K562 (cell line): ENCODE measurements around the gene LRRK1. TPM values are rescaled to one million over a fixed set of nuclear protein-coding genes. Genes with fewer than 3 reads are reported as not detected.

Source experiments
- ATAC-seq: fragments of 200-7000 bp; cut with Tn5 transposase; 3 replicates; pipeline ENCODE4 v1.9.1; 2020; ENCODE audit warnings: moderate library complexity
- BruUV-seq: library from RNA; stranded (reverse); fragments of 400-500 nt; replicated peaks from 2 replicates; lab custom pipeline; 2021; lab: Mats Ljungman, UMichigan
- CTCF ChIA-PET: fragments of 300-600 bp; formaldehyde crosslinking; extraction: SDS; loops from one replicate; lab custom pipeline; 2021; ENCODE audit warnings: low intra/inter-chr PET ratio; lab: Yijun Ruan, JAX
- POLR2A ChIA-PET: fragments of 300-600, 350-650 bp; sonication (Branson Sonifier 250); formaldehyde crosslinking; extraction: SDS; loops from one replicate; lab custom pipeline; 2021; ENCODE audit warnings: antibody characterized with exemption, inconsistent platforms; lab: Yijun Ruan, JAX
- DNase-seq, 4 experiments: peaks; one replicate each; pipeline versions ENCODE4 v3.0.0 to v3.0.0-alpha.2; 2011 to 2018; ENCODE audit warnings: low spot score in 3 of 4, mixed read lengths in 3 of 4; ENCODE audit errors: extremely low read depth in 1 of 4
- FAIRE-seq: peaks from 2 replicates; lab custom pipeline; 2011; peaks lifted over from hg19 to GRCh38; lab: Jason Lieb, UNC
- H2AFZ ChIP-seq: 2 replicates; pipeline ENCODE4 v1.6.0; 2011; ENCODE audit warnings: low read depth, low read length, control low read depth, inconsistent platforms
- H3K27ac ChIP-seq: fragments of 200-600 bp; 3 replicates; pipeline ENCODE4 v1.8.0; 2011; ENCODE audit warnings: low read depth, mild to moderate bottlenecking, control low read depth, inconsistent platforms, low read length, moderate library complexity, mixed read lengths; ENCODE audit errors: extremely low read depth
- H3K27me3 ChIP-seq, 2 experiments: fragments of 300-600 bp in 1 of 2; 2 replicates in 1 of 2; 3 replicates in 1 of 2; pipeline versions ENCODE4 v1.6.0 to v1.8.0; 2011; ENCODE audit warnings: inconsistent platforms in 2 of 2, low read length in 2 of 2, mild to moderate bottlenecking in 1 of 2, mixed read lengths in 1 of 2, moderate library complexity in 1 of 2; ENCODE audit not compliant: control insufficient read depth in 2 of 2, insufficient read depth in 2 of 2
- H3K36me3 ChIP-seq: fragments of 300-600 bp; 3 replicates; pipeline ENCODE4 v1.8.0; 2011; ENCODE audit warnings: mild to moderate bottlenecking, low read length, inconsistent platforms; ENCODE audit not compliant: control insufficient read depth, insufficient read depth
- H3K4me1 ChIP-seq, 2 experiments: fragments of 200-600 bp in 1 of 2; replicated peaks in 1 of 2; 2 replicates in 1 of 2; 3 replicates in 1 of 2; pipeline versions ENCODE4 v1.5.1 to v1.8.0; 2011; ENCODE audit warnings: inconsistent platforms in 2 of 2, low read length in 2 of 2, mild to moderate bottlenecking in 1 of 2, mixed read lengths in 1 of 2, moderate library complexity in 1 of 2; ENCODE audit not compliant: control insufficient read depth in 2 of 2, insufficient read depth in 2 of 2
- H3K4me2 ChIP-seq: 2 replicates; pipeline ENCODE4 v1.6.1; 2011; ENCODE audit warnings: low read length, control low read depth, inconsistent platforms, mixed read lengths; ENCODE audit not compliant: insufficient read depth
- H3K4me3 ChIP-seq: fragments of 200-600 bp; sonication (generic), shearing (Covaris generic); 2 replicates; pipeline ENCODE4 v1.5.1; 2016; ENCODE audit warnings: control low read depth, inconsistent platforms
- H3K79me2 ChIP-seq: fragments of 200-600 bp; 3 replicates; pipeline ENCODE4 v1.8.0; 2011; ENCODE audit warnings: low read length, inconsistent platforms; ENCODE audit not compliant: control insufficient read depth, insufficient read depth
- H3K9ac ChIP-seq, 2 experiments: 2 replicates each; pipeline versions ENCODE4 v1.6.0 to v1.6.1; 2011; ENCODE audit warnings: low read depth in 2 of 2, low read length in 2 of 2, control low read depth in 1 of 2, inconsistent platforms in 1 of 2, mild to moderate bottlenecking in 1 of 2, mixed read lengths in 1 of 2; ENCODE audit not compliant: insufficient read depth in 1 of 2
- H3K9me1 ChIP-seq: one replicate; pipeline ENCODE4 v1.6.0; 2011; ENCODE audit warnings: inconsistent platforms, mild to moderate bottlenecking, low read length, moderate library complexity; ENCODE audit not compliant: control insufficient read depth, insufficient read depth
- H3K9me3 ChIP-seq: replicated peaks from 2 replicates; pipeline ENCODE4 v1.5.1; 2011; ENCODE audit warnings: low read depth, low read length, inconsistent platforms; ENCODE audit not compliant: control insufficient read depth, insufficient read depth
- H4K20me1 ChIP-seq: replicated peaks from 2 replicates; pipeline ENCODE4 v1.6.1; 2011; ENCODE audit warnings: low read length, inconsistent platforms, mixed read lengths; ENCODE audit not compliant: control insufficient read depth, insufficient read depth
- ARHGAP35 ChIP-seq: fragments of 450-650 bp; IDR thresholded peaks from 2 replicates; pipeline ENCODE4 v1.6.1; 2018; ENCODE audit not compliant: partially characterized antibody
- HDAC8 ChIP-seq: fragments of 450-650 bp; IDR thresholded peaks from 2 replicates; pipeline ENCODE4 v1.6.1; 2016; ENCODE audit warnings: mild to moderate bottlenecking, missing genetic modification characterization, moderate library complexity, missing compliant biosample characterization
- LCOR ChIP-seq: sonication (generic); formaldehyde crosslinking; IDR thresholded peaks from 2 replicates; pipeline ENCODE4 v1.8.0; 2022; ENCODE audit warnings: mild to moderate bottlenecking, missing genetic modification reagents
- MYBL2 ChIP-seq, 2 experiments: fragments of 450-650 bp in 1 of 2; sonication (generic) in 1 of 2; formaldehyde crosslinking in 1 of 2; IDR thresholded peaks; 2 replicates each; pipeline versions ENCODE4 v1.6.1 to v1.8.1; 2017 to 2022; ENCODE audit warnings: borderline replicate concordance in 1 of 2, inconsistent platforms in 1 of 2, low read depth in 1 of 2, mild to moderate bottlenecking in 1 of 2, missing genetic modification reagents in 1 of 2, moderate library complexity in 1 of 2
- PPARD ChIP-seq: fragments of 250-450 bp; sonication (Bioruptor Pico); IDR thresholded peaks from 2 replicates; pipeline ENCODE4 v1.8.0; 2022; ENCODE audit warnings: inconsistent platforms, mild to moderate bottlenecking, moderate library complexity
- SP2 ChIP-seq: IDR thresholded peaks from 2 replicates; pipeline ENCODE4 v1.6.1; 2011; ENCODE audit warnings: mild to moderate bottlenecking, low read depth, low read length, moderate library complexity; ENCODE audit not compliant: poor library complexity, severe bottlenecking; ENCODE audit errors: extremely low read depth
- ZNF668 ChIP-seq: fragments of 250-450 bp; sonication (Bioruptor Pico); IDR thresholded peaks from 2 replicates; pipeline ENCODE4 v1.8.0; 2022; ENCODE audit warnings: mild to moderate bottlenecking, inconsistent platforms
- ZNF764 ChIP-seq: fragments of 250-450 bp; sonication (Bioruptor Pico); IDR thresholded peaks from 2 replicates; pipeline ENCODE4 v1.4.0; 2020; ENCODE audit warnings: low read depth, mild to moderate bottlenecking, moderate library complexity
- WGBS: fragments of 100-300 bp; shearing (Covaris generic); methylation state at CpG from one replicate; pipeline ENCODE4 v1.1.6; 2016; ENCODE audit warnings: low coverage, mixed read lengths; ENCODE audit not compliant: insufficient coverage; ENCODE audit errors: missing lambda C conversion rate; 5-methylcytosine and 5-hydroxymethylcytosine counted together
- in situ Hi-C: fragments of 300-500 bp; cut with MboI; formaldehyde crosslinking; loops from 4 replicates; pipeline ENCODE4 v1.15.0; 2018; ENCODE audit warnings: inconsistent platforms, mixed read lengths
- intact Hi-C: fragments of 100-400 bp; cut with micrococcal nuclease; formaldehyde crosslinking; loops from 2 replicates; pipeline ENCODE4 v1.14.2; 2022
- polyA plus RNA-seq, 8 experiments: library from polyadenylated mRNA; depleted of rRNA in 4 of 8; stranded (reverse) in 5 of 8; unstranded in 3 of 8; fragments of >200 nt; fragmentation: Nextera tagmentation in 2 of 8; fragmentation: Illumina TruSeq in 1 of 8; extraction: Ambion mirVana in 2 of 8; extraction: Trizol in 1 of 8; gene quantifications; 2 replicates each; pipeline versions ENCODE4 v1.2.1 to v1.2.3, GENCODE V29; 2011 to 2014; ENCODE audit warnings: inconsistent platforms in 1 of 8, missing spikeins in 1 of 8
- total RNA-seq, 7 experiments: library from RNA; depleted of rRNA in 6 of 7; stranded (reverse); fragments of >200 nt in 6 of 7; fragmentation: Illumina TruSeq in 2 of 7; extraction: Trizol in 2 of 7; gene quantifications; 2 replicates each; pipeline versions ENCODE4 v1.2.1 to v1.2.3, GENCODE V29; 2011 to 2021; ENCODE audit warnings: low replicate concordance in 1 of 7
- TF ChIP-seq, protein P1 (sequence below): fragments of 450-650 bp; IDR thresholded peaks from 2 replicates; pipeline ENCODE4 v1.6.1; 2017; ENCODE audit warnings: mild to moderate bottlenecking, moderate library complexity
- TF ChIP-seq, protein P2 (sequence below): fragments of 450-650 bp; formaldehyde crosslinking; IDR thresholded peaks from 2 replicates; pipeline ENCODE4 v1.4.0; 2022; ENCODE audit warnings: missing genetic modification characterization
- TF ChIP-seq, protein P3 (sequence below): fragments of 250-450 bp; sonication (Bioruptor Pico); IDR thresholded peaks from 2 replicates; pipeline ENCODE4 v1.9.0; 2021; ENCODE audit warnings: mild to moderate bottlenecking, inconsistent platforms

LRRK1 gene
- total and polyA plus RNA-seq, 9 of the 15 experiments (the other 6 are each of a cell fraction or from before 2014, with no cell fraction given): 0.01 to 1.5 (median 0.11) TPM

DNA sequence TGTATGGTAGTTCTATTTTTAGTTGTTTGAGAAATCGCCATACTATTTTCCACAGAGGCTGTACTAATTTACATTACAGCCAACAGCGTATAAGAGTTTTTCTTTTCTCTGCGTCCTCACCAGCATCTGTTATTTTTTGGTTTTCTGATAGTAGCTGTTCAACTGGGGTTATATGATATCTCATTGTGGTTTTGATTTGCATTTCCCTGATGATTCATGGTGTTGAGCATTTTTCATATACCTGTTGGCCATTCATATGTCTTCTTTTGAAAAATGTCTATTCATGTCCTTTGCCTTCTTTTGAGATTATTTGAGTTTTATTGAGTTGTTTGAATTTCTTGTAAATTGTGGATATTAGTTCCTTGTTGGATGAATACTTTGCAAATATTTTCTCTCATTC, 114.6 kb downstream of the LRRK1 start:
- no peak for ATAC-seq
- Histone ChIP-seq H3K27ac (no peak overlapping the region), H3K9ac (no peak overlapping the region), H3K4me1 (no peaks in the 10 kb centered on the region; a peak in 1 of 5 replicates), H3K4me3 (no peak overlapping the region), H3K9me1 (no peaks in the 10 kb centered on the region), H3K4me2 (no peak overlapping the region), H3K27me3 (peaks cover 8 to 20% of the 10 kb centered on the region in 2 experiments; a peak in 4 of 5 replicates)
- no peak for DNase-seq
- FAIRE-seq: no peak
- WGBS: 40% methylated on average over 3 of the region's 3 CpGs
- intact Hi-C loops: no loop called here
- BruUV-seq: no TSS peak
- TF ChIP-seq ZNF668 (CRISPR knock-in tag) (no peak), PPARD (CRISPR knock-in tag) (no peak), HDAC8 (tag) (no peak), ZNF764 (no peak)
- TF ChIP-seq, protein P1, sequence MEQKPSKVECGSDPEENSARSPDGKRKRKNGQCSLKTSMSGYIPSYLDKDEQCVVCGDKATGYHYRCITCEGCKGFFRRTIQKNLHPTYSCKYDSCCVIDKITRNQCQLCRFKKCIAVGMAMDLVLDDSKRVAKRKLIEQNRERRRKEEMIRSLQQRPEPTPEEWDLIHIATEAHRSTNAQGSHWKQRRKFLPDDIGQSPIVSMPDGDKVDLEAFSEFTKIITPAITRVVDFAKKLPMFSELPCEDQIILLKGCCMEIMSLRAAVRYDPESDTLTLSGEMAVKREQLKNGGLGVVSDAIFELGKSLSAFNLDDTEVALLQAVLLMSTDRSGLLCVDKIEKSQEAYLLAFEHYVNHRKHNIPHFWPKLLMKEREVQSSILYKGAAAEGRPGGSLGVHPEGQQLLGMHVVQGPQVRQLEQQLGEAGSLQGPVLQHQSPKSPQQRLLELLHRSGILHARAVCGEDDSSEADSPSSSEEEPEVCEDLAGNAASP: no peak
- TF ChIP-seq, all 486 proteins: peak for 0
- H4K20me1 ChIP-seq: no peaks in the 10 kb centered on the region
- CTCF ChIA-PET: no interaction called here
- POLR2A ChIA-PET: interaction anchor here (0.6 kb wide), 1 partner anchor 34 kb away, joined by 3 read pairs; no protein-coding TSS in a partner anchor
- in situ Hi-C loops: no loop called here
- H3K9me3 ChIP-seq: no peaks in the 10 kb centered on the region
- no peaks in the 10 kb centered on the region for H3K36me3 ChIP-seq
- no peaks in the 10 kb centered on the region for H3K79me2 ChIP-seq
- H2AFZ ChIP-seq: no peak overlapping the region

DNA sequence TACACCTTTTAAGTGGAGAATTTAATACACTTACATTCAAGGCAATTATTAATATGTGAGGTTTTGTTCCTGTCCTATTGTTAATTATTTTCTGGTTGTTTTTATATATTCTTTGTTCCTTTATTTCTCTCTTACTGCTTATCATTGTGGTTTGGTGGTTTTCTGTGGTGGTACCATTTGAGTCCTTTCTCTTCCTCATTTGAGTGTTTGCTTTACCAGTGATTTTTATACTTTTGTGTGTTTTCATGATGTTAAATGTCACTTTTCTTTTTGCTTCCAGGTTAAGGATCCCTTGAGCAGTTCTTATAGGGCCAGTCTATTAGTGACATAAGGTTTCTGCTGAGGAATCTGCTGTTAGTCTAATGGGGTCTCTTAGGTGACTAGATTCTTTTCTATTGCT, 116.5 kb downstream of the LRRK1 start:
- Histone ChIP-seq H3K4me3 (no peak overlapping the region), H4K20me1 (no peaks in the 10 kb centered on the region), H3K9me3 (no peaks in the 10 kb centered on the region), H3K4me2 (no peak overlapping the region), H3K4me1 (no peaks in the 10 kb centered on the region), H3K79me2 (no peaks in the 10 kb centered on the region), H3K9ac (no peak overlapping the region), H3K27me3 (peaks cover 2 to 3% of the 10 kb centered on the region in 2 experiments; a peak in 2 of 5 replicates), H3K27ac (no peak overlapping the region), H3K36me3 (no peaks in the 10 kb centered on the region), H2AFZ (no peak overlapping the region), H3K9me1 (no peaks in the 10 kb centered on the region)
- no peak for ATAC-seq
- DNase-seq: no peak
- in situ Hi-C loops (no loop called here), intact Hi-C loops (no loop called here)
- CTCF ChIA-PET: no interaction called here
- no peak for FAIRE-seq
- POLR2A ChIA-PET: no interaction called here
- BruUV-seq: no TSS peak
- TF ChIP-seq, protein P2, sequence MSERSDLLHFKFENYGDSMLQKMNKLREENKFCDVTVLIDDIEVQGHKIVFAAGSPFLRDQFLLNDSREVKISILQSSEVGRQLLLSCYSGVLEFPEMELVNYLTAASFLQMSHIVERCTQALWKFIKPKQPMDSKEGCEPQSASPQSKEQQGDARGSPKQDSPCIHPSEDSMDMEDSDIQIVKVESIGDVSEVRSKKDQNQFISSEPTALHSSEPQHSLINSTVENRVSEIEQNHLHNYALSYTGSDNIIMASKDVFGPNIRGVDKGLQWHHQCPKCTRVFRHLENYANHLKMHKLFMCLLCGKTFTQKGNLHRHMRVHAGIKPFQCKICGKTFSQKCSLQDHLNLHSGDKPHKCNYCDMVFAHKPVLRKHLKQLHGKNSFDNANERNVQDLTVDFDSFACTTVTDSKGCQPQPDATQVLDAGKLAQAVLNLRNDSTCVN: no peak
- TF ChIP-seq, protein P3, sequence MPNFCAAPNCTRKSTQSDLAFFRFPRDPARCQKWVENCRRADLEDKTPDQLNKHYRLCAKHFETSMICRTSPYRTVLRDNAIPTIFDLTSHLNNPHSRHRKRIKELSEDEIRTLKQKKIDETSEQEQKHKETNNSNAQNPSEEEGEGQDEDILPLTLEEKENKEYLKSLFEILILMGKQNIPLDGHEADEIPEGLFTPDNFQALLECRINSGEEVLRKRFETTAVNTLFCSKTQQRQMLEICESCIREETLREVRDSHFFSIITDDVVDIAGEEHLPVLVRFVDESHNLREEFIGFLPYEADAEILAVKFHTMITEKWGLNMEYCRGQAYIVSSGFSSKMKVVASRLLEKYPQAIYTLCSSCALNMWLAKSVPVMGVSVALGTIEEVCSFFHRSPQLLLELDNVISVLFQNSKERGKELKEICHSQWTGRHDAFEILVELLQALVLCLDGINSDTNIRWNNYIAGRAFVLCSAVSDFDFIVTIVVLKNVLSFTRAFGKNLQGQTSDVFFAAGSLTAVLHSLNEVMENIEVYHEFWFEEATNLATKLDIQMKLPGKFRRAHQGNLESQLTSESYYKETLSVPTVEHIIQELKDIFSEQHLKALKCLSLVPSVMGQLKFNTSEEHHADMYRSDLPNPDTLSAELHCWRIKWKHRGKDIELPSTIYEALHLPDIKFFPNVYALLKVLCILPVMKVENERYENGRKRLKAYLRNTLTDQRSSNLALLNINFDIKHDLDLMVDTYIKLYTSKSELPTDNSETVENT (CRISPR knock-in tag): no peak
- no peak for TF ChIP-seq LCOR
- TF ChIP-seq ARHGAP35: no peak
- TF ChIP-seq SP2: no peak
- no peak for TF ChIP-seq MYBL2 (IDR thresholded peaks at IDR 0.05; ENCODE audit: low read depth)
- no peak for TF ChIP-seq MYBL2 (CRISPR knock-in tag; IDR thresholded peaks at IDR 0.05; ENCODE audit: borderline replicate concordance)
- no peak for TF ChIP-seq HDAC8 (tag)
